K562 (cell line): ENCODE data around the gene USP35. TPM values are rescaled to one million over a fixed set of nuclear protein-coding genes. Genes with fewer than 3 reads are reported as not detected.

Experiments used
- GTF2A2 ChIP-seq: IDR thresholded peaks from 2 replicates; pipeline ENCODE4 v1.6.1; 2016; ENCODE audit warnings: mild to moderate bottlenecking, missing genetic modification characterization, missing compliant biosample characterization
- SOX6 ChIP-seq: fragments of 450-650 bp; IDR thresholded peaks from 2 replicates; pipeline ENCODE4 v1.6.1; 2014; ENCODE audit warnings: mild to moderate bottlenecking
- ZBTB9 ChIP-seq: fragments of 450-650 bp; formaldehyde crosslinking; IDR thresholded peaks from 2 replicates; pipeline ENCODE4 v1.4.0; 2020; ENCODE audit warnings: mild to moderate bottlenecking, moderate library complexity
- polyA plus RNA-seq, 8 experiments: library from polyadenylated mRNA; depleted of rRNA in 4 of 8; stranded (reverse) in 5 of 8; unstranded in 3 of 8; fragments of >200 nt; fragmentation: Nextera tagmentation in 2 of 8; fragmentation: Illumina TruSeq in 1 of 8; extraction: Ambion mirVana in 2 of 8; extraction: Trizol in 1 of 8; gene quantifications; 2 replicates each; pipeline versions ENCODE4 v1.2.1 to v1.2.3, GENCODE V29; 2011 to 2014; ENCODE audit warnings: inconsistent platforms in 1 of 8, missing spikeins in 1 of 8
- total RNA-seq, 7 experiments: library from RNA; depleted of rRNA in 6 of 7; stranded (reverse); fragments of >200 nt in 6 of 7; fragmentation: Illumina TruSeq in 2 of 7; extraction: Trizol in 2 of 7; gene quantifications; 2 replicates each; pipeline versions ENCODE4 v1.2.1 to v1.2.3, GENCODE V29; 2011 to 2021; ENCODE audit warnings: low replicate concordance in 1 of 7
- TF ChIP-seq, protein P1 (sequence below): fragments of 150-350 bp; conservative IDR thresholded peaks from 2 replicates; pipeline ENCODE4 v1.6.1; 2014; ENCODE audit warnings: low read length
- TF ChIP-seq, protein P2 (sequence below), 2 experiments: fragments of 200-800 bp in 1 of 2; sonication (Bioruptor generic) in 1 of 2; sonication (generic) in 1 of 2; formaldehyde crosslinking in 1 of 2; IDR thresholded peaks in 1 of 2; conservative IDR thresholded peaks in 1 of 2; 2 replicates each; pipeline versions ENCODE4 v1.5.0 to v1.6.1; 2016 to 2020; ENCODE audit warnings: missing compliant biosample characterization in 1 of 2, missing genetic modification characterization in 1 of 2, missing genetic modification reagents in 1 of 2

USP35 gene
- total and polyA plus RNA-seq, 9 of the 15 experiments (the other 6 are each of a cell fraction or from before 2014, with no cell fraction given), result 0.01 to 4.8 (median 3.6) TPM

DNA sequence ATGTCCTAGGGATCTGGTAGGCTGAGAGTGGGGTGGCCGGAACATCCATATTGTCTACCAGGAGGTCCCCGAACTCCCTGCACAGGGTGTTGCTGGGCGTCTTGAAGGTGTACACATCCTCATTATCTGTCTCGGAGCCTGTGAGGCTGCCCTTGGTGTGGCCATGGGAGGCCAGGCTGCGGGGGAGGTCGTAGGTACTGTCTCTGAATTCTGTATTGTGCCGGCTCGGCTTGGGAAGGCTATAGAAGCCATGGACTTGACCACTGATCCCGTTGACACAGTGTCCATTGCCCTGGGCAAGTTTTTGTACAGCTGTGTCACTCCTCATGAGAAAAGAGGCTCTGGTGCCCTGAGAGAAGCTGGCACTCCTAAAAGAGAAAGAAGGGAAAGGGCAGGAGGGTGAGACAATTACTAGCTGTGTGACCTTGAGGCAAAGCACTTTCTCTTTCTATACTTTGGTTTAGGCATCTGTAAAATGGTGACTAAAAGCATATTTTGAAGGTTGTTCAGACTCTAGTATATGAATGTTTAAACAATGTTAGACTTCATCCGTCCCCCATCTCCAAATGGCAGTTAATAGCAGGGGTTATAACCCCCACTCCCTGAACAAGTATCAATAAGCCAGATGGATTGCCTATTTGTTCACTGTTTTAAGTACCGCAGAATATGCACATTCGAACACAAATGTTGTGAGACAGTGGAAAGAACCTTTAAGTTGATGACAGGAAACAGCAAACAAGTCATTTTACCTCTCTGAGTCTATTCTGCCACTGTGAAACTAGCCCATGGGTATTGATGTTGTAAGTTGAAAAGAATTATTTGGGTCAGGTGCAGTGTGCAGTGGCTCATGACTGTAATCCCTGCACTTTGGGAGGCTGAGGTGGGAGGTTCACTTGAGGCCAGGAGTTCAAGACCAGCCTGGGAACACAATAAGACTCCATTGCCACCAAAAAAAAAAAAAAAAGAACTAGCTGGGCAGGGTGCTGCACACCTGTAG lies 38.3 kb downstream of the USP35 start (continued):
- TF ChIP-seq, protein P1, sequence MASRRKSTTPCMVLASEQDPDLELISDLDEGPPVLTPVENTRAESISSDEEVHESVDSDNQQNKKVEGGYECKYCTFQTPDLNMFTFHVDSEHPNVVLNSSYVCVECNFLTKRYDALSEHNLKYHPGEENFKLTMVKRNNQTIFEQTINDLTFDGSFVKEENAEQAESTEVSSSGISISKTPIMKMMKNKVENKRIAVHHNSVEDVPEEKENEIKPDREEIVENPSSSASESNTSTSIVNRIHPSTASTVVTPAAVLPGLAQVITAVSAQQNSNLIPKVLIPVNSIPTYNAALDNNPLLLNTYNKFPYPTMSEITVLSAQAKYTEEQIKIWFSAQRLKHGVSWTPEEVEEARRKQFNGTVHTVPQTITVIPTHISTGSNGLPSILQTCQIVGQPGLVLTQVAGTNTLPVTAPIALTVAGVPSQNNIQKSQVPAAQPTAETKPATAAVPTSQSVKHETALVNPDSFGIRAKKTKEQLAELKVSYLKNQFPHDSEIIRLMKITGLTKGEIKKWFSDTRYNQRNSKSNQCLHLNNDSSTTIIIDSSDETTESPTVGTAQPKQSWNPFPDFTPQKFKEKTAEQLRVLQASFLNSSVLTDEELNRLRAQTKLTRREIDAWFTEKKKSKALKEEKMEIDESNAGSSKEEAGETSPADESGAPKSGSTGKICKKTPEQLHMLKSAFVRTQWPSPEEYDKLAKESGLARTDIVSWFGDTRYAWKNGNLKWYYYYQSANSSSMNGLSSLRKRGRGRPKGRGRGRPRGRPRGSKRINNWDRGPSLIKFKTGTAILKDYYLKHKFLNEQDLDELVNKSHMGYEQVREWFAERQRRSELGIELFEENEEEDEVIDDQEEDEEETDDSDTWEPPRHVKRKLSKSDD, result no peak
- TF ChIP-seq SOX6 (no peak), GTF2A2 (no peak), ZBTB9 (no peak)
- TF ChIP-seq, protein P2, sequence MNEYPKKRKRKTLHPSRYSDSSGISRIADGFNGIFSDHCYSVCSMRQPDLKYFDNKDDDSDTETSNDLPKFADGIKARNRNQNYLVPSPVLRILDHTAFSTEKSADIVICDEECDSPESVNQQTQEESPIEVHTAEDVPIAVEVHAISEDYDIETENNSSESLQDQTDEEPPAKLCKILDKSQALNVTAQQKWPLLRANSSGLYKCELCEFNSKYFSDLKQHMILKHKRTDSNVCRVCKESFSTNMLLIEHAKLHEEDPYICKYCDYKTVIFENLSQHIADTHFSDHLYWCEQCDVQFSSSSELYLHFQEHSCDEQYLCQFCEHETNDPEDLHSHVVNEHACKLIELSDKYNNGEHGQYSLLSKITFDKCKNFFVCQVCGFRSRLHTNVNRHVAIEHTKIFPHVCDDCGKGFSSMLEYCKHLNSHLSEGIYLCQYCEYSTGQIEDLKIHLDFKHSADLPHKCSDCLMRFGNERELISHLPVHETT (CRISPR knock-in tag; conservative IDR thresholded peaks at IDR 0.05 in 1 of 2, IDR thresholded peaks at IDR 0.05 in 1 of 2), result no peak
